Stimulated activated CD4-positive, alpha-beta T cell treated with anti-CD3 and anti-CD28 coated beads, Interleukin-4, amount 100 ng/mL, for 4 hours (primary cell): ENCODE measurements around the gene KIAA1328.
"Not testable (repeated sequence)": the region's sequence is repeated elsewhere in the genome, so short reads cannot be mapped to it uniquely, and the experiment has no call there.

Experiments
- DNase-seq, 2 experiments: peaks; one replicate each; pipeline ENCODE4 v3.0.0-alpha.2; 2020

Gene KIAA1328

GRCh38 chr18:37162551-37162950, 333.6 kb downstream of the KIAA1328 start:
- no peak for DNase-seq

GRCh38 chr18:37163119-37163518, 334.2 kb downstream of the KIAA1328 start:
- no peak for DNase-seq

GRCh38 chr18:37166491-37166890, 337.6 kb downstream of the KIAA1328 start:
- DNase-seq = no peak

- DNase-seq = not testable (repeated sequence)
Measured at GRCh38 chr18:37166966-37167365, 338.0 kb downstream of the KIAA1328 start.

GRCh38 chr18:37170984-37171383, 342.1 kb downstream of the KIAA1328 start:
- no peak for DNase-seq

GRCh38 chr18:37173384-37173783, 344.5 kb downstream of the KIAA1328 start:
- DNase-seq = no peak

- no peak for DNase-seq
Measured at GRCh38 chr18:37175727-37176620, 347.0 kb downstream of the KIAA1328 start.

GRCh38 chr18:37176621-37176934, 347.7 kb downstream of the KIAA1328 start:
- no peak for DNase-seq

- no peak for DNase-seq
Measured at GRCh38 chr18:37179384-37179783, 350.5 kb downstream of the KIAA1328 start.

GRCh38 chr18:37180086-37180485, 351.2 kb downstream of the KIAA1328 start:
- DNase-seq = no peak

GRCh38 chr18:37182340-37183135, 353.6 kb downstream of the KIAA1328 start:
- no peak for DNase-seq

GRCh38 chr18:37184209-37184868, 355.4 kb downstream of the KIAA1328 start:
- DNase-seq = no peak

GRCh38 chr18:37188016-37188791, 359.3 kb downstream of the KIAA1328 start:
- no peak for DNase-seq

- no peak for DNase-seq
Measured at GRCh38 chr18:37199741-37200140, 370.8 kb downstream of the KIAA1328 start.

- DNase-seq = no peak
Measured at GRCh38 chr18:37207343-37207742, 378.4 kb downstream of the KIAA1328 start.

- no peak for DNase-seq
Measured at GRCh38 chr18:37210781-37211180, 381.9 kb downstream of the KIAA1328 start.

GRCh38 chr18:37218022-37218590, 389.2 kb downstream of the KIAA1328 start:
- no peak for DNase-seq

GRCh38 chr18:37219257-37219656, 390.3 kb downstream of the KIAA1328 start:
- DNase-seq = no peak

GRCh38 chr18:37222354-37222998, 393.5 kb downstream of the KIAA1328 start:
- no peak for DNase-seq

- DNase-seq = no peak
Measured at GRCh38 chr18:37222999-37223378, 394.1 kb downstream of the KIAA1328 start.

GRCh38 chr18:37225279-37225678, 396.4 kb downstream of the KIAA1328 start:
- DNase-seq = no peak

GRCh38 chr18:37230768-37231167, 401.8 kb downstream of the KIAA1328 start:
- no peak for DNase-seq
